HL-60/S4 treated with phorbol 12-myristate 13-acetate at 8.2 ng/mL for 4 days and 3 days (cell line): ENCODE data around the gene SRC.
"Not testable (repeated sequence)": the region's sequence is repeated elsewhere in the genome, so short reads cannot be mapped to it uniquely, and the experiment has no call there.

Experiments
- in situ Hi-C: fragments of 300-500 bp; cut with MboI; formaldehyde crosslinking; loops from 2 replicates; pipeline ENCODE4 v1.15.0; 2022; ENCODE audit warnings: low sequenced_read_pairs

The SRC gene

DNA sequence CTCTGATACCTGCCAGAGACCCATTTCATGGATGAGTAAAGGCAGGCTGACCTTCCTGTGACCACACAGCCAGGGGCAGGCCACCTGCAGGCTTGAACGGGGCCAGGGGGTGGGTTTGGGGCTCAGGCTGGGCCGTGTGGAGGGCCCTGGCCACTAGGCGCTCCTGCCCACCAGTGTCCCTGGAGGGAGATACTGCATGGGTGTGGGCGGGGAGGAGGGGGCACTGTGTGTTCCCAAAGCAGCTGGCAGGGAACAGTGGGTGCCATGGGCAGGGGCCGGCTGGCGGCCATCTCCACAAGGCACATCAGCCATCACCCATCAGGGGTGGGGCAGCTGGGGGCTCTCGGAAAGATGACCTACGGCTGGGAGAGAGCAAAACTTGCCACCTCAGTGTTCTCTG lies 15.4 kb downstream of the SRC start:
- in situ Hi-C loops: no loop called here

- in situ Hi-C loops: no loop called here
These were observed 16.4 kb downstream of the SRC start for GRCh38 chr20:37362231-37362792.

DNA sequence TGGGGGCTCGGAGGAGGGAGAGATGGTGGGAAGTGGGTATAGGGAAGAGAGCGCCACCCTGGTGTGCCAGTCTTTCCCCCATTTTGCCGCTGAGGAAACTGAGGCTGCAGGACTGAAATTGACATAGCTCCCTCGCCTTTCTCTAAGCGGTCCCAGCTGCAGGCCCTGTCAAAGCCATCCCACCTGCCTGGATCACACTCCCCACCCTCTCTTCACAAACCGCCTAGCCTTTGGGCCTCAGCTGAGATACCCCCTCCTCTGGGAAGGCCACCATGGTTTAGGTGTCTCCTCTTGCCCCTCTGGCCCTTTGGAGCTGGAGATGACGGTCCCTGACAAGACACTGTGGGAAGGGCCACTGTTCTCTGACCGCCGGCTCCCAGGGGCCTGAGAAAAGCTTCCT lies 16.9 kb downstream of the SRC start:
- in situ Hi-C loops: no loop called here

- in situ Hi-C loops: no loop called here
These were observed 17.5 kb downstream of the SRC start for GRCh38 chr20:37363221-37364012.

DNA sequence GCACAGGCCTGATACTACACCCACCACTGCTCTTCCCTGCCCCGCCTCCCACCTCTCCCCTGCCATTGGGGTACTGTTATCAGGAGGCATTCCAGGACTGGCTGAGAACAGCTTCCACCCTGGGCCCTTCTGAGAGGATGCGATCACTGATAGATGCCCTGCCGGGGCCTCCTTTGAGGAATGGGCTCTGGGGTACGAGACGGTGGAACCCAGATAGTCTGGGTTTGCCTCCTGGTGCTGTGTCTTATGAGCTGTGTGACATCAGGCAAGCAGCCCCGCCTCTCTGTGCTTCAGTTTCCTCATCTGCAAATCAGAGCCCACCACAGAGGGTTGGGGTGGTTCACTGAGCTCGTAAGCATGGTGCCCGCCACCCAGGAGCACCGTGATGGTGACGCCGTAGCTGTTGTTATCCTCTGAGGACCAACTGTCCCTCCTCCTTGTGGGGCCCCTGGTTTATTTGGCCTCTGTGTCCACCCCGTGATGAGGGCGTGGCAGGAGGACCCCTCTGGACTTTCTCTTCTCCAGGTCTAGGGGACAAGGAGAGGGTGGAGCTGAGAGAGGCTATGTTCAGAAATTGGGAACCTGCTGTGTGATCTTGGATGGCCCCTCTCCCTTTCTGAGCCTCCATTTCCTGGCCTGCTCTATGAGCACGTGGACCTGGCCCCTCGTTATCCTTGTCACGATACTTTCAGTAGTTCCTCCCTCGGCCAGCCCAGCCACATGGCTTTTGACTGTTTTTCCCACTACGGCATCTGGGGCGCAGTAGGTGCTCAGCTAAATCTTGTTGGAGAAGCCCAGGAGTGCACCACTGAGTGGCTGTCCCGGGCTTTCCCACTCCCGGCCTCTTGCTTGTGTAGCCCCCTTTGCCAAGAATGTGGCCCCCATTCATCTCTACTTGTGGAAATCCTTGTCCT lies 18.3 kb downstream of the SRC start:
- in situ Hi-C loops: no loop called here

DNA sequence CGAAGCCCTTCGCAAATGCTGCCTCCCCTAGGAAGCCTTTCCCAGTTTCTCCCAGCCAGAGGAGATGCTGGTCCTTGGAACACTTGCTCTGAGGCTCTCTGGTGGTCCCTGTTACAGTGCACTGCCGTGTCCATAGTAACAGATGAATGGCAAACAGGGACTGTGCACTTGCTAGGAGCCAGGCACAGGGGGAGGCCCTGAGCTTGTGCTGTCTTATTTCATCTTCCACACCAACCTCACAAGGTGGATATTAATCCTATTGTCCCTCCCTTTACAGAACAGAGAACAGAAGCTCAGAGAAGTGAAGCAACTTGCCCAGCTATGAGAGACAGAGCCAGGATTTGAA lies 19.0 kb downstream of the SRC start:
- in situ Hi-C loops: no loop called here

GRCh38 chr20:37365760-37366638 lies 20.1 kb downstream of the SRC start:
- in situ Hi-C loops: no loop called here

DNA sequence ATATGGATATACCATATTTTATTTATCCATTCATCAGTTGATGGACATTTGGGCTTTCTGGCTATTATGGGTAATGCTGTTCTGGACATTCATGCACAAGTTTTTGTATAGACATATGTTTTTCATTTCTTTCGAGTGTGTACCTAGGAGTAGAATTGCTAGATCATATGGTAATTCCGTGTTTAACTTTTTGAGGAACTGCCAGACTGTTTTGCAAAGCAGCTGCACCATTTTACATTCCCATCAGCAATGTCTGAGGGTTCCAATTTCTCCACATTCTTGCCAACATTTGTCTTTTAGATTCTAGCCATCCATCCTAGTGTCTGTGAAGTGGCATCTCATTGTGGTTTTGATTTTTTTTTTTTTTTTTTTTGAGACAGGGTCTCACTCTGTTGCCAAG lies 20.8 kb downstream of the SRC start:
- in situ Hi-C loops: no loop called here

DNA sequence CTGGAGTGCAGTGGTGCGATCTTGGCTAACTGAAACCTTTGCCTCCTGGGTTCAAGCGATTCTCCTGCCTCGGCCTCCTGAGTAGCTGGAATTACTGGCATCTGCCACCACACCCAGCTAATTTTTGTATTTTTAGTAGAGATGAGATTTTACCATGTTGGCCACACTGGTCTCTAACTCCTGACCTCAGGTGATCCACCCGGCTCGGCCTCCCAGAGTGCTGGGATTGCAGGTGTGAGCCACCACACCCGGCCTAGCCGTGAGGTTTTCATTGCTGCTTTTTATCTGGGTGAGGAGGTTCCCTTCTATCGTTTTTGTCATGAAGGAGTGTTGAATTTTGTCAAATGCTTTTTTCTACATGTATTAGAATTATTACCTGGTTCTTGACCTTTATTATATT lies 23.9 kb downstream of the SRC start:
- in situ Hi-C loops: no loop called here

- in situ Hi-C loops: not testable (repeated sequence)
These were observed 25.9 kb downstream of the SRC start for GRCh38 chr20:37371845-37372244.

DNA sequence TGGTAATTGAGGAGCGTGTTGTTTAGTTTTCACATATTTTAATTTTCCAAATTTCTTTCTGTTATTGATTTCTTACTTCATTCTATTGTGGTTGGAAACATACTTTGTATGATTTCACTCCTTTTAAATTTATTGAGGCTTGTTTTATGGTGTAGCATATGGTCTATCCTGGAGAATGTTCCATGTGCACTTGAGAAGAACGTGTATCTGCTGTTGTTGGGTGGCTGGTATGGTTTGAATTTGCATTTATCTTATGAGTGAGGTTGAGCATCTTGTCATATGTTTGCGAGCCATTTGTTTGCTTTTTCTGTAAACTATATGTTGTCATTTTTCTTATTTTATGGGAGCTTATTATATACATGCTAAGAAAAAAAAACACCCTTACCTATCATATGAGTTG lies 26.5 kb downstream of the SRC start:
- in situ Hi-C loops: no loop called here

DNA sequence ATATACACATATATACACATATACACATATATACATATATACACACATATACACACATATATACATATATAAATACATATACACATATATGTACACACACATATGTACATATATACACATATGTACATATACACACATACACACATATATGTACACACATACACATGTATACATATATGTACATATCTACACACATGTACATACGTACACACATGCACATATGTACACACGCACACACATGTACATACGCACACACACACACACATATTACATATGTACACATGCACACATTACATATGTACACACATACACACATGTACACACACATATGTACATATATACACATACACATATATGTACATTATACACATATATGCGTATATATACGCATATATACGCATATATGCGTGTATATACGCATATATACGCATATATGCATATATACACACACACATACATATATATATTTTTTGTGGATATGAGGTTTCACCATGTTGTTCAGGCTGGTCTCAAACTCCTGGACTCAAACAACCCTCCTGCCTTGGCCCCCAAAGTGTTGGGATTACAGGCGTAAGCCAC lies 27.2 kb downstream of the SRC start:
- in situ Hi-C loops: no loop called here

GRCh38 chr20:37375227-37375626 lies 29.3 kb downstream of the SRC start:
- in situ Hi-C loops: no loop called here

DNA sequence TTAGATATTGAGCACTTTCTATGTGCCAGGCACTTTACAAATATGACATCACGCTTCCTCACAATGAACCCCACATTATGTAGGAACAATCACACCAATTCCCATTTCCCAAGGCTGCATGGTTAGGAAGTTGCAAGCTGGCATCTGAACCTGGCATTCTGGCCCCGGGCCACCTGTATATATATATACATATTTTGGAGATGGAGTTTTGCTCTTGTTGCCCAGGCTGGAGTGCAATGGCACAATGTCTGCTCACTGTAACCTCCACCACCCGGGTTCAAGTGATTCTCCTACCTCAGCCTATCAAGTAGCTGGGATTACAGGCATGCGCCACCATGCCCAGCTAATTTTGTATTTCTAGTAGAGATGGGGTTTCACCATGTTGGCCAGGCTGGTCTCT lies 30.4 kb downstream of the SRC start:
- in situ Hi-C loops: no loop called here

- in situ Hi-C loops: no loop called here
These were observed 30.9 kb downstream of the SRC start for GRCh38 chr20:37376791-37377190.

DNA sequence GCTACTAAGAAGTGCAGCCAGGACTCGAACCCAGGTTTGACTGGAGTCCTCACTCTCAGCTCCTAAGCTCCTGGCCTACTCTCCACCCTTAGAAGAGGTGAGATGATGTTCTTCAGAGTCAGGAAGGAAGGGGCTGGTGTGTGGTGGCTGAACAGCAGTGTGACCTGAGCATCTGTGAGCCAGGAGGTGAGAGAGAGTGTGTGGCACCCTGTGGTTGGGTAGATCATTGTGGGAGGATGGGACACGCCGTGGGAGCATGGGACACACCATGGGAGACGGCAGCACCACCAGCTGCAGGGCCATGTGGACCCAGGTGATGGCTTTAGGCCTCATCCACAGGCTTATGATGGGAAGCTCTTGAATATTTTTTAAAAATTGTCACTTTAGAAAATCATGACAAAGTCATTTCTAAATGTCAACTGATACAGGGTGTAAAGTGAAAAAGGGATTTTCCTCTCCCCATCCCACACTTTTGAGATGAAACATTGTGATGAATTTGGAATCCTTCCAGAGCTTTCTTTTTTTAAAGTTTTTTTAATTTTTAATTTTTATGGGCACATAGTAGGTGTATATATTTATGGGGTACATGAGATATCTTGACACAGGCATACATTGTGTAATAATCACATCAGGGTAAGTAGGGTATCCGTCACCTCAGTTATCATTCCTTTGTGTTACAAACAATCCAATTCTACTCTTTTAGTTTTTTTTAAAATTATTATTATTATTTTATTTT lies 31.6 kb downstream of the SRC start:
- in situ Hi-C loops: no loop called here

DNA sequence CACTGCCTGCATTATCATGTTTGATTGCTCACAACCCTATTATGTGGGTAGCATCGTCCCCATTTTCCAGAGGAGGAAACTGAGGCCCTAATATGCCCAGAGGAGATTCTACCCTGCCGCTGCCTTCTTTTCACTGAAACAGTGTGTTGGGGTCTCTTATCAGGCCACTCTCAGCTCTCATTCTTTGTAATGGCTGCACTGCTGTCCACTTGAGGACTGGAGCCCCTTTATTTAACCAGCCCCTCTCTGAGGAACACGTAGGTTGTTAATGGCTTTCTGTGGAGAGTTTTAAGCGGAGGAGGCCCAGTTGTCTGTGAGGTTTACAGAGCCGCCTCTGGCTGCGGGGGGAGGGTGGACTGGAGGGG lies 32.5 kb downstream of the SRC start:
- in situ Hi-C loops: no loop called here

- in situ Hi-C loops: no loop called here
These were observed 33.1 kb downstream of the SRC start for GRCh38 chr20:37378785-37379598.
